ENCODE data around the gene COBL. TPM values are rescaled to one million over a fixed set of nuclear protein-coding genes. Genes with fewer than 3 reads are reported as not detected.

The COBL gene
- total RNA-seq, 1 donor from 2014 or later = not detected

DNA sequence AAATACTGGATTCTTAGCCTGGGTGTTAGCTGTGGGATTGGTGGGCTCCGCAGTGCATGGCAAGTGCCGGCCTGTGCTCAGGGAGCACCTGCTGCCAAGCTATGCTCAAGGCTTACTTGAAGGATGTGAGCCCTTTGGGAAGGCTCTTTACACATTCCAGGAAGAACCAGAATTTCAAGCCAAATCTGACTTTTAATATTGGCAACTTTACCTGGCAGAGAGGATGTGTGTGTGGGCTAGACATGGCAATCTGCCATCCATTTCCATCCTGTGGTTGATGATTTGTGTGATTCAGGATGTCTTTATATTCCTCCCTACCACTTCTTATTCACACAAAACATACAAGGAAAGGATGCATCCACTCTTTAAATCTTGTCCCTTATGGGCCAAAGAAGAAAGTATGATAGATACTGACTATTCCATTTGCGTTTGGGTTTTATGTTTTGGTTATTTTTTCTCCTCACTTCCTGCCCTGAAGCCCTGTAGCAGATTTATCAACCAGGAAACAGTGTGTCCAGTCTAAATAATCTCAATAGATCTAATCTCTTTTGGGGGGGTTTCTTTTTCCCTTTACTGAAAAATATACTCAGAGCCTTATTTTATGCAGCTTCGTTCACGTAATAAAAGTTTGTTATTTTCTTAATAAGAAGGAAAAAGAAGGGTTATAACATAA lies 247.1 kb downstream of the COBL start:
- DNase-seq (ENCODE audit: extremely low read depth, low read depth, low spot score) = peak; percentile 72

DNA sequence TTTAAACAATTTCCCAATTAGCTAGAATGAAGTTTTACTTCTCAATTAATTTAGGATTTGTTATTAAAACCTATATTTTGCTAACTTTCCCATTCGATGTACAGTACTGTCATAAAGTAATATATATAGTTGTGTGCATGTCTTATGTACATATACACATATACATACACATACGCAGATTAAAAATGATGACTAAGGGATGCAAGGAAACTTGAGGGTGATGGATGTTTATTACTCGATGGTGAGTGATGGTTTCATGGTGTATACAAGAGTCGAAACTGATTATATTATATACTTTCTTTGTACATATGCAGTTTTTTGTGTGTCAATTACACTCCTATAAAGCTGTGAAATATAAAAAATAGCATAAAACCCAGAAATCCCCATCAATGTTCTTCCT lies 248.2 kb downstream of the COBL start:
- DNase-seq (ENCODE audit: extremely low read depth, low read depth, low spot score) = no peak

DNA sequence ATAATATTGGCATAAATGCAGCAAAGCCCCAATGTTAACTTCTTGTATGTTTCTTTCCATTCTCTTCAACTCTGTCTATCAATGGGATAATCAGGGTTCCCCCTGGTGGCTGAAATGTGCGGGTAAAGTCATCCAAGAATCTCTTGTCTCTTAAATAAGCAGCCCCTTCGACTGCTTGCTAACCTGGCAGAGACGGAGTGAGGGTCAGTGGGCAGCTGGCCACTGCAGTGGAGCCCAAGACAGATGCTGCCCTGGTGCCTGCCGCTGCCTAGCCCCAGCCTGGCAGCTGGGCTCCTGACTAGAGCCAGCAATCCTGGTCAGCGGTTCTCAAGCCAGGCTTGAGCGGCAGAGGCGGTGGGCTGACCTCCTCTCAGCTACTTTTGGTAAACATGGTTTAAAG lies 248.9 kb downstream of the COBL start:
- DNase-seq (ENCODE audit: extremely low read depth, low read depth, low spot score) = peak; percentile 74

DNA sequence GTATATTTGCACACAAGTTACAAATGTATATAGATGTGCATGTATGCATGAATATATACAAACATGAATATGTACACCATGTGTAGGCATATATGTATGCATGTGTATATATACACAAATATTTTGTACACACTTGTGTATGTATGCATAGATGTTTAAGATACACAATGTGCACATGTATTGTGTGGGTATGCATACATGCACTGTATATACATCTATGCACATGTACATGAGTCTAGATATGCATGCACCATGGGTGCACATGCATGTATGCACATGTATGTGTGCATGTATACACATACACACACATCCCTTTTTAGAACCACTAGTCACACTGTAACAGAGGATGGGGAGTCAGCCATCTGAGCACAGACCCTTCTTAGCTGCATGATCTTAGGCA lies 249.4 kb downstream of the COBL start:
- no peak for DNase-seq (ENCODE audit: extremely low read depth, low read depth, low spot score)

DNA sequence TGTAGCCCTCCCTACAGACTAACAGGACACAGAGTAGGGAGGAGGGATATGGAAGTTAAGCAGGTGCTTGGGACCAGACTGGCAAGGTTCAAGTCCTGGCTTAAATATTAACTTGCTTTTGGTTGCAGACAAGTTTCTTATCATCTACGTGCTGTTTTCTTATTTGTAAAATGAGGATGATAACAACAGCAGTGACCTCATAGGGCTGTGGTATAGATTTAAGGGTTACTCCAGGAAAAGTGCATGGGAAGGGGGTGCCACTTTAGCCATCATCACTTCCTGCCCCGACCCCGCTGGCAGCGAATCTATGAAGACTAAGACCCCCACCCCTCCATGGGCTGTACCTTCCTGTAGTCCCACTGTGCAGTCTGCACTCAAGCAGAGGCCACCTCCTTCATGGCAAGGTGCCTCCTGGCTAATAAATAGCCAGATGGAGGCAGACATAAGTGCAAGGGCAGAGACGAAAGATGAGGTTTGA lies 250.2 kb downstream of the COBL start:
- no peak for DNase-seq (ENCODE audit: extremely low read depth, low read depth, low spot score)

DNA sequence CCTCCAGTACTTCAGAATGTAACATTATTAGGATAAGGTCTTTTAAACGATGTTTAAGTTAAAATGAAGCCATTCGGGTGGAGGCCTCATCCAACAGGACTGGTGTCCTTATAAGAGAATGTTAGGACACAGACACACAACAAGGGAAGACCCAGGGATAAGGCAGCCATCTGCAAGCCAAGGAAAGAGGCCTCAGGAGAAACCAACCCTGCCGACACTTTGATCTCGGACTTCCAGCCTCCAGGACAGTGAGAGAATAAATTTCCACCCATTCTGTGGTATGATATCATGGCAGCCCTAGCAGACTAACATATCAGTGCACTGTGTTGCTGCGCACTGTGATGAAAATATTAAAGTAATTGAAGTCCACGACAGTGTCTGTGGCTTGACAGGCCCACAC lies 250.8 kb downstream of the COBL start:
- DNase-seq (ENCODE audit: extremely low read depth, low read depth, low spot score) = no peak

DNA sequence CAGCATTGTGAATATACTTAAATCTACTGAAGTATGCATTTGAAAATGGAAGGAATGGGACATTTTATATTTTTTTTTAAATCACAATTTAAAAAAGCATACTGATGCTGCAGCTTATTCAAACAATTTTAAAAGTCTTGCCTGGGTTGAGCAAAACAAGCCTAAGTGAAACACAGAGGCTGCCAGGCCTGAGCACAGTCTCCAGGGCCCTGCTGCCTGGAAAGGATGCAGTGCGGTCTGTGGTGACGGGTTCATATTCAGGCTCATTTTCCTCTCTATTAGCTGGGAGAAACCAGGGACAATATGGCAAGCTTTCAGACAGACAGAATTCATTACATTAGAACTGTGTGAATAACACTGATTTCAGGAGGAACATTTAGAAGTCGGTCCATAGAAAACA lies 251.9 kb downstream of the COBL start:
- no peak for DNase-seq (ENCODE audit: extremely low read depth, low read depth, low spot score)

DNA sequence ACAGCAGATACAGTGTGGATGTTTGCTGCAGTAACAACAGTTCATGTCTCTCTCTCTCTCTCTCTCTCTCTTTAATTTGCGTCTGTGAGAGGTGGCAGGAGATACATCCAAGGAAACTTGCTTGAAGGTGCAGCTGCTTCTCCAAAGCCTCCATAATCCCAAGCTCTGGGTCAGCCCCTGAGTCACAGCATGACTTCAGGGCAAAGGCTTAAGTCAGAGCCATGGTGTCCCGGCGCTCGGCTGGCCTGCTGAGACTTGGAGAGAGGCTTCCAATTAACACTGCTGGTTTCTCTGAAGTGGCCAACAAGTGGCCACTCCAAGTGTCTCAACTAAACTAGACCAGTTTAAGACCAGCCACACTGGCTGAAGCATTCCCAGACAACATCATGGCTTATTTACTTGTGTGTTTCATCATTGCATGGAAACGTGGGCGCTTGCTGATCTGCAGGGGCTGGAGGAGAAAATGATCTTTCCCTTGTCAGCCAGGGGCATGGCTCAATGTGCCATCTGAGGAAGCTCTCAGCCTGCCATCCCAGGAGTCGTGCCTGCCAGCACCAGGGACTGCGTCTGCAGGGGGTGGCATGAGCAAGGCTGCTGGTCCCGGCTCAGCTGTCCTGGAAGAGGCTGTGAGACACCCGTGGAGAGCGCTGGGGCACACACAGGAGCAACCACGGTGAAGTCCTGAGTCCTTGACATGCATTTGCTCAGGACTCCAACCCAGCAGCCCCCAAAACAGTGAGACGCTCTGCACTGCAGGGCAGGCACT lies 254.2 kb downstream of the COBL start:
- no peak for DNase-seq (ENCODE audit: extremely low read depth, low read depth, low spot score)

DNA sequence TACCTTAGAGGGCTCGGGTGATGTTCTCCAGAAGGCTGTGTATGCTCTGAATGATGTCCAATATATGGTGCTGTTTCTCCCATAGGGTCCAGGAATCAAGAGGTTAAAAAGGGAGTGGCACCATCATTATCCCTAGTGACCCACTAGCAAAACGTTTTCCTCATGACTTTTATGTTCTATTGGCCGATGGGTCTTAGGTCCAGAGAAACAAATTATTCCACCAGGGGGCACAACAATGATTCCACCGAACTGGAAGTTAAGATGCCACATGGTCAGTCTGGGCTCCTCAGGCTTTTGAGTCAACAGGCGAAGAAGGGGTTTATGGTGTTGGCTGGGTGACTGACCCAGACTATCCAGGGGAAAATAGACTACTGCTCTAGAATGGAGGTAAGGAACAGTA lies 256.1 kb downstream of the COBL start:
- no peak for DNase-seq (ENCODE audit: extremely low read depth, low read depth, low spot score)

DNA sequence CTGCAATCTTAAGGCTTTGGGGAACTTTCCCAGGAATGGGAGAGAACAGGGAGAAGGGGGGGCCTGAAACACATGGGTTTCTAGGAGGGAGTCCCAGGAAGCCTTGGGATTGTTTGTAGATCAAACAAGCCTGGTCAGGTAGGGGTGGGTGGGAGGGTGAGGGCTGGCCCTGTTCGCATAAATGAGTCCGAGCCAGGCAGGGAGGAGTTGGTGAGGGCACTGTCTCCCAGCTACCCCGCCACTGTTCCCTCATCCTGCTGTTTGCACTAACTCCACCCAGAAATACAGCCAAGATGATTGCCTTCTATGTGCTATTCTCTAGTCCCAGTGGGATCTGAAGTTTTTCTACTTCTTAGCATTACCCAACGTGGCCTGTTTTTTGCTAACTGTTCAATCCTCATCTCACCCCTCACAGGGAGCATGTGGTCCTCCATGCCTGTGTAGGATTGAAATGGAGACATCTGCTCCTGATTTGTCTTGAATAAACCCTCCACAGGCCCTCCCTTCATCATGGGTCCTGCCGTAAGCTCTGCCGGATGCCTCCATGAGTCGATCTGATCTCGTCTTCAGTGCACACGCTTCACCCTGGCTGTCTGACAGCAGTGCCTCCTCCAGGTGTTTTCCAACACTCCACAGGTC lies 257.0 kb downstream of the COBL start:
- no peak for DNase-seq (ENCODE audit: extremely low read depth, low read depth, low spot score)

DNA sequence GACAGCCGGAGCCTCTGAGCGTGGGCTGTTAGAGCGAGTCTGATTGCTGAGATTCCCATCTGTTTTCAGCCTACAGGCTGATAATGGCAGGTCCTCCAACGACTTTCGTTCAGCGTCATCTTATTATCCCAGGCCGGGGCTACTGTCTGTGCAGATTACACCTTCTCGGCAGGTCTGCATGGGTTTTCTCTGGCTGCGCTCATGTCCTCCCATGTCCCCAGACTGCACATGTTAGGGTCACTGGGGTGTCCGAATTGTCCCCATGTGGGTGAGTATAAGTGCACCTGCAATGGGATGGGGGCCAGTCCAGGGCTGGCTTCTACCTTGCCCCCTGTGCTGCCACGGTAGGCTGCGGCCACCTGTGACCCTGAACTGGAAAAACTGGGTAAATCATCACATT lies 257.8 kb downstream of the COBL start:
- no peak for DNase-seq (ENCODE audit: extremely low read depth, low read depth, low spot score)

DNA sequence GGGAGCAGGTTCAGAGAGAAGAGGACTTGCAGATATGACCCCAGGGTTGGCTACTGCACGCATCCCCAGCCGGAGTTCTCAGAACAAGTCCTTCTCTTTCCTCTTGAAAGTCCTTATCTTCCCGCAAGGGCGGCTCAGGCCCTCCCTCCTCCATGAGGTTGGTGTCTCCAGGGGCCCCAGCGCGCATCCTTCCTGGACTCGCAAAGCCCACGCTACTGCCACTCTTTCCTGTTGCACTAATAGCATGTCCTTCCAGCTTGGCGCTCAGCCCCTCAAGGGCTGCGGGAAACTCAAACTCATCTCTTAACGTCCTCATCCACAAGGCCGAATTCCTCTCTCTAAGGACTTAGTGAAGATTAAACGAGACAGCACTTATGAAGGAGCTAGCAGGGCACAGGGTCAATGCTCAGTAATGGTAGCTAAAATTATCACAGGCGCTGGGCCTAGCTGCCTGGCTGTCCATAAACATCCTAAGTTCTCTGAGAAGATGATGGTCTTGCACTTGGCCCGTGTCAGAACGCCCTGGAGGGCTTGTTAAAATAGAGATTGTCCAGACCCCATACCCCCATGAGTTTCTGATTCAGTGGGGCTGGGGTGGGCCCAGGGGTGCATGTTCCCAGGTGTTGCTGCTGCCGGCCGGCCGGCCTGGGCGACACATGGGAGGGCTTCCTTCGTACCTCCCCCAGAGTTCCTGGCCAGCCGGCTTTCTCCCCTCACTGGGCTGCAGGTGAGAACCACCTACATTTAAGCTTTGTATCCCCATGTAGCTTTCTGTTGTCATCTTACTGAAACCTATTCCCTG lies 261.4 kb downstream of the COBL start:
- DNase-seq (ENCODE audit: extremely low read depth, low read depth, low spot score) = no peak

DNA sequence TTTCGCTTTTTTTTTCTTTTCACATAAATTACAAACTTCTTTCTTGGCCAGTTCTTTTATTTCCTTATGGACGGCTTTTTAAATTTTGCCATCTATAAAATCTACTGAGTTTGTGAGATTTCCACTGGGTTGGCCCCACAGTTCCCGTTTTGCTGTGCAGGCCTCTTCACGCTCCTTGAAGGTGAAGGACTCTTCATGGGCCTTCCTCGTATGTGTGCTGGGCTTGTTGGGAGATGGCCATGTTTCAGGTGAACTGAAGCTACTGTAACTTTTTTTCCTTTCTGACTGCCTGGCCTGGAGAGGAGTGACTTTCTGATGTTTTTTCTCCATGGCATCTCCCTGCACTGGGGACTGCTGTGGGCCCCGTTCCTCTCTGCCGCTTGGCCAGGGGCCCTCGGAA lies 262.4 kb downstream of the COBL start:
- no peak for DNase-seq (ENCODE audit: extremely low read depth, low read depth, low spot score)

DNA sequence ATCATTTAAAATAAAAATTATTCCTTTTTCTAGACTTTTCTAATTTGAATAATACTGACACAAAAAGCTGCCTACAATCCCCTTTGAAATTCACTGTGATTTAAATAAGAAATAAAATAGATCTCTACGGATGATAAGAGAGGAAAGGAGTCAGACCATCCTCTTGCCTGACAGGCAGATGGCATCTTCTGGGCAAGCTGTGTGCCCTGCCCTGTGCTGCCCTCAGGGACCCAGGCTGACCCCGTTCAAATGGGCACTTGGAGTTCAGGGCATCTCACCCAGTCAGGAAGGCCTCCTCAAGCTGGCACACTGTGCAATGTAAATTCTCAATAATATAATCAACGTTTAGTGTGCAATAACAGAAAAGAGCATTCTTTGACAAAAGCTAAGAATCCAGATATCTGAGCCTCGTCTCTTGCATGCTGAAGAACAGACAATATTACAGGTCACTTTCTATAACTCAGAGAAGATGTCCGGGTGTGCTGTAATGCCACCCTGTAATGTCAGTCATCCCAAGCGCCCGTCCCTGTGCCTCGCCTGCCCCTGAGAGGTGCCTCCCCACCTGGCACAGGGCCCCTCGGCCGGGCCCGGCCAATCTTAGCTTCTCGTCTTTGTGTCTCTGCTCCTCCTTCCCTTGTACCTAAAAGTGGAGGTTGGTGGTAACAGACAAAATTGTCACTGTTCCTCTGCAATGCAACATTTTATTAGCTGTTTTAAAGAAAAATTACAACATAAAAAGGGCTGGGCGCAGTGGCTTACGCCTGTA lies 263.3 kb downstream of the COBL start:
- no peak for DNase-seq (ENCODE audit: extremely low read depth, low read depth, low spot score)

DNA sequence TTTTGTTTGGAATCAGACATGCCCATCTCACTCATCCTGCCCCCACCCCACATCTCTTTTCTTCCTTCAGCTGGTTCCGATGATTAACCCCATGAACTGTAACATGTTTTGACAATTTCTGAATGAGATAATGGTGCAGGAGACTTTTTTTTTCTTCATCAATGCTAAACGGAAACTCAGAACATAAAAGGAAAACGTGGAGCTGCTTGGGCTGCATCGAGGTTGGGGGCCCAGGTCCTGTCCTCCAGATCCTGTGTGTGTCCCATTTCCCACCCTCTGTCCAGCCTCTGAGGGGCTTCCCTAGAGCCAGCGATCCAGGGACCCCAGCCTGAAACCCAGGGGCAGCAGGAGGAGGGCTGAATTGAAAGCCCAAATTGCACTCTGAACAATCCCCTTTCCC lies 270.1 kb downstream of the COBL start:
- DNase-seq (ENCODE audit: extremely low read depth, low read depth, low spot score) = no peak

DNA sequence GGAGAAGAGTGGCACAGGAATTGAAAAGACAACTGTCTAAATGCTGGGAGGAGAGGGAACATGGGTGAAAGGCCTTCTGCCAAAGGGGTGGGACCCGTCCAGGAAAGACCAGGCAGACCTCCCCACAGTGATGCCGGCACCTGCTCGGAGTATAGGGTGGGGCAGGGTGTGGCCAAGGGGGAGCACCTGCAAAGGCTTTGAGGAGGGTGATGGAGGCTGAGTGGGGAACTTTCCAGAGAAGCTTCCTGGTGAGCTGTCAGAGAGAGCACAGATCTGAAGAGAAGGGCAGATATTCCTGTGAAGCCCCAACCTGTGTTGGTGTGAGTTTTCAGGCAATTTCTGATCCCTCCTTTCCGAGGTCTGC lies 270.5 kb downstream of the COBL start:
- no peak for DNase-seq (ENCODE audit: extremely low read depth, low read depth, low spot score)

DNA sequence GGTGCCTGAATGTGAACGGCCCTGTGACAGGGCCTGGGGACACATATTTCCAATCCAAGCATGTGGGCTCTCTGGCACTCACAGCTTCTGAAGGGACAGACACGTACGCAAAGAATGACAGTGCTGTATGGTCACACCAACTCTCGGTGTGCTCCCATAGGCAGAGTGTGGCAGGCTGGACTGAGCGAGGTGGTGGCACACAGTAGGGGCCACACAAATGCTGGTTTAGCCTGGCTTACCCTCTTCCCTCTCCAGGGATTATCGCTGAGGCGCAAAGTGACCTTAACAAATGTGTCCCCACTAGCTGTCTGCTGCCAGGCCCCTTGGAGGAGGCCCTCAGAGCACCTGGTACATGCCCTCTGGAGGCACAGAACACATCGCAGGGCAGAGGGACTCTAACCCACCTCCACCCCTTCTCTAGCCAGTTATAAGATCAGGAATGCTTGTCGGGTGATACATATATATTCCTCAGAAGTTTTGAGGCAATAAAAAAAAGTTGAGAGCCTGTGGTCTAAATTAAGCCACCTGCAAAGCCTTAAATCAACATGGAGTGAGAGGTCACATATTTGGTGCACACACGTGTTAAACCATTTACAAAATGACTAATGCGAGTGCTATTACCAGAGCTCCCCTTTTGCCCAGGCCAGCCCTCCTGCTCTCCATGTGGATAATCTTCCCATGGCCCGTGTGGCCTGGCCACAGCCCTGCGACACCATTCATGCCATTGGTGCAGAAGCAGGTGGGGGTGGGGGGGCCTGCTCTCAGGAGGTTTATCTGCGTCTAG lies 271.1 kb downstream of the COBL start:
- DNase-seq (ENCODE audit: extremely low read depth, low read depth, low spot score) = no peak

DNA sequence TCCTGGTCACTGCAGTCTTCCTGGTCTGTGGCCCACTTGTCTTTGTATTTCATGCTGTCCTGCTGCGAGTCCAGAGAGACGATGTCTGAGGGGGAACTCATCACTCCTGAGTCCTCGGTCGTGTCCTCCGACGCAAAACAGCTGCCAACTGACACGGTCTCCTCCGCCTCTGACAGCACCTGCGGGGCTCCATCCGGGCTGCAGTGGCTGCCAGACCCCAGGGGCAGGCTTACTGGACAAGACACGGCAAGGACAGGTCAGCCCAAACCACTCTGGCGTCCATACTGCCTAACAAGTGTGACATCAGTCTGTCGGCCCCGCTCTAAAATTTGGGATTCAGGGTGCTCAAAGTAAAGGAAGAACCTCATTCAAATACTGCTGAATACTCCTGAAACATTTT lies 273.1 kb downstream of the COBL start:
- DNase-seq (ENCODE audit: extremely low read depth, low read depth, low spot score) = no peak

DNA sequence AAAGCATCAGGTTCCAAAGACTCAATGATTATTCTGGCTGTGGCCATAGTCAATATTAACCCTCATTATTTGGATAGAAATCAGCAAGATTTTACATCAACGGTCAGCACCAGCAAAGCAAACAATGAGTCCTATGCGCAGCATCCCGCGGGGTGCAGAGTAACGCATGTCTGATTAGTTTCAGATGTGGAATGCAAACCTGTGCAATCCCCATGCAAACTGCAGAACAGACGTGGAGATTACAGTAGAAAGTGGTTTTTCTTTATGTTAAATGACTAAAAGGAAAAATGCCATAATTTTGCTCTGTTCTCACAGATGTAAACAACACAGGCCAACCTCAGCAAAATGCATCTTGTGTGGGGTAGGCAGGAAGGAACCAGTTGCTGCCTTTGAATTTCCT lies 275.8 kb downstream of the COBL start:
- DNase-seq (ENCODE audit: extremely low read depth, low read depth, low spot score) = no peak

DNA sequence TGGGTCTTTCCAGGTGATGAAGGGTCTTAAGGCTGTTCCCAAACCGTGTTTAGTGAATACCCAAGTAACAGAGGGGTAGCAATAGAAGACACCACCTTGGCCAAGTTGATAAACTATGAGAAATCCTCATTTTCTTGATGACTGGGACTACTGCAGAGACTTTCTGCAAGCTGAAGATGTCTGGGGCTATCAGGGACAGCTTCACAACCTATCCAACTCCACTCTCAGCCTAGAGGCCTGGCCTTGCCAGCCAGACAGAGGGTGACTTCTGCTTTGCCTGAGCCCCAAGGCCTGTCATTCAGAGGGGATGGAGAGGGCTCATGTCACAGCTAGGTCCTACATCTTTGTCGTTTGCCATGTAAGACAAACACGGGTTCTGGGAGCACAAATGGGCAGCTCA lies 278.0 kb downstream of the COBL start:
- no peak for DNase-seq (ENCODE audit: extremely low read depth, low read depth, low spot score)

All from glomerular endothelial cell (primary cell).